K562 (cell line): Measurements from ENCODE around the gene HLA-DOB. TPM values are rescaled to one million over a fixed set of nuclear protein-coding genes. Genes with fewer than 3 reads are reported as not detected.

Experiments
- CCNT2 ChIP-seq: IDR thresholded peaks from 2 replicates; pipeline ENCODE4 v1.6.1; 2011; ENCODE audit warnings: borderline replicate concordance, low read depth, mild to moderate bottlenecking, moderate library complexity, mixed read lengths, low read length; ENCODE audit not compliant: insufficient read length; ENCODE audit errors: extremely low read depth
- CTBP1 ChIP-seq: fragments of 450-650 bp; IDR thresholded peaks from 2 replicates; pipeline ENCODE4 v1.6.1; 2016; ENCODE audit warnings: borderline replicate concordance
- ID3 ChIP-seq, 2 experiments: fragments of 250-450 bp in 1 of 2; fragments of 450-650 bp in 1 of 2; sonication (Bioruptor Pico) in 1 of 2; IDR thresholded peaks; 2 replicates each; pipeline versions ENCODE4 v1.6.1 to v1.8.0; 2016 to 2021; ENCODE audit warnings: mild to moderate bottlenecking in 2 of 2, moderate library complexity in 2 of 2, missing compliant biosample characterization in 1 of 2, missing genetic modification characterization in 1 of 2
- IRF2 ChIP-seq: sonication (generic); formaldehyde crosslinking; IDR thresholded peaks from 2 replicates; pipeline ENCODE4 v1.8.1; 2022; ENCODE audit warnings: mild to moderate bottlenecking, missing genetic modification reagents
- KDM2B ChIP-seq: fragments of 250-450 bp; sonication (Bioruptor Pico); IDR thresholded peaks from 2 replicates; pipeline ENCODE4 v1.8.0; 2021; ENCODE audit warnings: mild to moderate bottlenecking, moderate library complexity
- MAFK ChIP-seq: IDR thresholded peaks from 2 replicates; pipeline ENCODE4 v1.6.1; 2011; ENCODE audit warnings: low read length, improper control_type of control experiment
- NEUROD1 ChIP-seq: fragments of 150-350 bp; IDR thresholded peaks from 2 replicates; pipeline ENCODE4 v1.6.1; 2014; ENCODE audit warnings: borderline replicate concordance, low read length, low read depth; ENCODE audit not compliant: partially characterized antibody
- RBM17 ChIP-seq: fragments of 200-400 bp; formaldehyde crosslinking; IDR thresholded peaks from 2 replicates; pipeline ENCODE4 v1.6.1; 2017; ENCODE audit warnings: low read depth, mild to moderate bottlenecking, low read length, borderline replicate concordance
- SIN3B ChIP-seq: fragments of 450-650 bp; IDR thresholded peaks from 2 replicates; pipeline ENCODE4 v1.6.1; 2017; ENCODE audit warnings: low read depth, mild to moderate bottlenecking, moderate library complexity
- SMAD4 ChIP-seq: fragments of 250-450 bp; sonication (Bioruptor Pico); conservative IDR thresholded peaks from 2 replicates; pipeline ENCODE4 v1.8.0; 2021; ENCODE audit warnings: inconsistent platforms, mild to moderate bottlenecking, moderate library complexity
- SRF ChIP-seq, 2 experiments: fragments of 250-450, 450-650 bp in 1 of 2; sonication (Bioruptor Pico) in 1 of 2; sonication (generic) in 1 of 2; formaldehyde crosslinking; IDR thresholded peaks; 2 replicates each; pipeline versions ENCODE4 v1.5.0 to v1.5.1; 2020 to 2022; ENCODE audit warnings: mild to moderate bottlenecking in 1 of 2, missing genetic modification reagents in 1 of 2
- TEAD4 ChIP-seq, 2 experiments: sonication (generic) in 1 of 2; formaldehyde crosslinking in 1 of 2; IDR thresholded peaks; 2 replicates each; pipeline versions ENCODE4 v1.6.1 to v1.8.0; 2012 to 2022; ENCODE audit warnings: borderline replicate concordance in 1 of 2, inconsistent platforms in 1 of 2, low read length in 1 of 2, mild to moderate bottlenecking in 1 of 2, missing genetic modification reagents in 1 of 2
- TGIF2 ChIP-seq: sonication (generic); formaldehyde crosslinking; IDR thresholded peaks from 2 replicates; pipeline ENCODE4 v1.8.1; 2022; ENCODE audit warnings: mild to moderate bottlenecking, missing genetic modification reagents, moderate library complexity
- polyA plus RNA-seq, 8 experiments: library from polyadenylated mRNA; depleted of rRNA in 4 of 8; stranded (reverse) in 5 of 8; unstranded in 3 of 8; fragments of >200 nt; fragmentation: Nextera tagmentation in 2 of 8; fragmentation: Illumina TruSeq in 1 of 8; extraction: Ambion mirVana in 2 of 8; extraction: Trizol in 1 of 8; gene quantifications; 2 replicates each; pipeline versions ENCODE4 v1.2.1 to v1.2.3, GENCODE V29; 2011 to 2014; ENCODE audit warnings: inconsistent platforms in 1 of 8, missing spikeins in 1 of 8
- total RNA-seq, 7 experiments: library from RNA; depleted of rRNA in 6 of 7; stranded (reverse); fragments of >200 nt in 6 of 7; fragmentation: Illumina TruSeq in 2 of 7; extraction: Trizol in 2 of 7; gene quantifications; 2 replicates each; pipeline versions ENCODE4 v1.2.1 to v1.2.3, GENCODE V29; 2011 to 2021; ENCODE audit warnings: low replicate concordance in 1 of 7
- TF ChIP-seq, protein P1 (sequence below): fragments of 250-450 bp; sonication (Bioruptor Pico); IDR thresholded peaks from 2 replicates; pipeline ENCODE4 v1.8.0; 2022; ENCODE audit warnings: inconsistent platforms, mild to moderate bottlenecking, moderate library complexity, borderline replicate concordance
- TF ChIP-seq, protein P2 (sequence below): sonication (generic); formaldehyde crosslinking; IDR thresholded peaks from 2 replicates; pipeline ENCODE4 v1.8.0; 2022; ENCODE audit warnings: mild to moderate bottlenecking, missing genetic modification reagents
- TF ChIP-seq, protein P3 (sequence below): fragments of 250-450 bp; sonication (Bioruptor Pico); IDR thresholded peaks from 2 replicates; pipeline ENCODE4 v1.4.0; 2020
- TF ChIP-seq, protein P4 (sequence below): sonication (generic); formaldehyde crosslinking; IDR thresholded peaks from 2 replicates; pipeline ENCODE4 v1.8.1; 2023; ENCODE audit warnings: mild to moderate bottlenecking, missing genetic modification reagents

HLA-DOB gene
- total and polyA plus RNA-seq, 9 of the 15 experiments (the other 6 are each of a cell fraction or from before 2014, with no cell fraction given), result 1.2 to 4.0 (median 2.5) TPM

- TF ChIP-seq MAFK (peak; percentile 3; the same call in 1 of the 2 replicates), RBM17 (no peak), SRF (CRISPR knock-in tag; IDR thresholded peaks at IDR 0.05) (peak in 1 of 2 experiments; percentile 83; a peak in 2 of 4 replicates), KDM2B (CRISPR knock-in tag) (0 out of 2 replicates have a peak, but pooled peaks have one; percentile 27), TEAD4 (IDR thresholded peaks at IDR 0.05; ENCODE audit: low read length) (peak; percentile 45; the same call in 1 of the 2 replicates), TEAD4 (CRISPR knock-in tag; IDR thresholded peaks at IDR 0.05; ENCODE audit: borderline replicate concordance) (no peak), IRF2 (CRISPR knock-in tag) (peak; percentile 100), ID3 (CRISPR knock-in tag; IDR thresholded peaks at IDR 0.05) (no peak), ID3 (tag; IDR thresholded peaks at IDR 0.05) (0 out of 2 replicates have a peak, but pooled peaks have one; percentile 45), CCNT2 (peak; percentile 72), TGIF2 (no peak), SIN3B (peak; percentile 55; the same call in 1 of the 2 replicates), NEUROD1 (peak; percentile 37), SMAD4 (CRISPR knock-in tag) (peak; percentile 49), CTBP1 (peak; percentile 74)
- TF ChIP-seq, protein P1, sequence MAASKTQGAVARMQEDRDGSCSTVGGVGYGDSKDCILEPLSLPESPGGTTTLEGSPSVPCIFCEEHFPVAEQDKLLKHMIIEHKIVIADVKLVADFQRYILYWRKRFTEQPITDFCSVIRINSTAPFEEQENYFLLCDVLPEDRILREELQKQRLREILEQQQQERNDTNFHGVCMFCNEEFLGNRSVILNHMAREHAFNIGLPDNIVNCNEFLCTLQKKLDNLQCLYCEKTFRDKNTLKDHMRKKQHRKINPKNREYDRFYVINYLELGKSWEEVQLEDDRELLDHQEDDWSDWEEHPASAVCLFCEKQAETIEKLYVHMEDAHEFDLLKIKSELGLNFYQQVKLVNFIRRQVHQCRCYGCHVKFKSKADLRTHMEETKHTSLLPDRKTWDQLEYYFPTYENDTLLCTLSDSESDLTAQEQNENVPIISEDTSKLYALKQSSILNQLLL, result no peak
- TF ChIP-seq, protein P2, sequence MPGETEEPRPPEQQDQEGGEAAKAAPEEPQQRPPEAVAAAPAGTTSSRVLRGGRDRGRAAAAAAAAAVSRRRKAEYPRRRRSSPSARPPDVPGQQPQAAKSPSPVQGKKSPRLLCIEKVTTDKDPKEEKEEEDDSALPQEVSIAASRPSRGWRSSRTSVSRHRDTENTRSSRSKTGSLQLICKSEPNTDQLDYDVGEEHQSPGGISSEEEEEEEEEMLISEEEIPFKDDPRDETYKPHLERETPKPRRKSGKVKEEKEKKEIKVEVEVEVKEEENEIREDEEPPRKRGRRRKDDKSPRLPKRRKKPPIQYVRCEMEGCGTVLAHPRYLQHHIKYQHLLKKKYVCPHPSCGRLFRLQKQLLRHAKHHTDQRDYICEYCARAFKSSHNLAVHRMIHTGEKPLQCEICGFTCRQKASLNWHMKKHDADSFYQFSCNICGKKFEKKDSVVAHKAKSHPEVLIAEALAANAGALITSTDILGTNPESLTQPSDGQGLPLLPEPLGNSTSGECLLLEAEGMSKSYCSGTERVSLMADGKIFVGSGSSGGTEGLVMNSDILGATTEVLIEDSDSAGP (CRISPR knock-in tag), result 0 out of 2 replicates have a peak, but pooled peaks have one; percentile 51
- TF ChIP-seq, protein P3, sequence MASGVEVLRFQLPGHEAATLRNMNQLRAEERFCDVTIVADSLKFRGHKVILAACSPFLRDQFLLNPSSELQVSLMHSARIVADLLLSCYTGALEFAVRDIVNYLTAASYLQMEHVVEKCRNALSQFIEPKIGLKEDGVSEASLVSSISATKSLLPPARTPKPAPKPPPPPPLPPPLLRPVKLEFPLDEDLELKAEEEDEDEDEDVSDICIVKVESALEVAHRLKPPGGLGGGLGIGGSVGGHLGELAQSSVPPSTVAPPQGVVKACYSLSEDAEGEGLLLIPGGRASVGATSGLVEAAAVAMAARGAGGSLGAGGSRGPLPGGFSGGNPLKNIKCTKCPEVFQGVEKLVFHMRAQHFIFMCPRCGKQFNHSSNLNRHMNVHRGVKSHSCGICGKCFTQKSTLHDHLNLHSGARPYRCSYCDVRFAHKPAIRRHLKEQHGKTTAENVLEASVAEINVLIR (CRISPR knock-in tag), result no peak
- TF ChIP-seq, protein P4, sequence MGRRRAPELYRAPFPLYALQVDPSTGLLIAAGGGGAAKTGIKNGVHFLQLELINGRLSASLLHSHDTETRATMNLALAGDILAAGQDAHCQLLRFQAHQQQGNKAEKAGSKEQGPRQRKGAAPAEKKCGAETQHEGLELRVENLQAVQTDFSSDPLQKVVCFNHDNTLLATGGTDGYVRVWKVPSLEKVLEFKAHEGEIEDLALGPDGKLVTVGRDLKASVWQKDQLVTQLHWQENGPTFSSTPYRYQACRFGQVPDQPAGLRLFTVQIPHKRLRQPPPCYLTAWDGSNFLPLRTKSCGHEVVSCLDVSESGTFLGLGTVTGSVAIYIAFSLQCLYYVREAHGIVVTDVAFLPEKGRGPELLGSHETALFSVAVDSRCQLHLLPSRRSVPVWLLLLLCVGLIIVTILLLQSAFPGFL (CRISPR knock-in tag), result peak; percentile 37; the same call in 1 of the 2 replicates
These were observed 21.5 kb upstream of the HLA-DOB start, which contains the start of gene TAP2 (continued) for GRCh38 chr6:32838114-32838958.
